ENCODE measurements around the gene MRPL1. TPM values are rescaled to one million over a fixed set of nuclear protein-coding genes. Genes with fewer than 3 reads are reported as not detected.

The MRPL1 gene
- total RNA-seq, 1 experiment from 2014 or later = 53.3 TPM

DNA sequence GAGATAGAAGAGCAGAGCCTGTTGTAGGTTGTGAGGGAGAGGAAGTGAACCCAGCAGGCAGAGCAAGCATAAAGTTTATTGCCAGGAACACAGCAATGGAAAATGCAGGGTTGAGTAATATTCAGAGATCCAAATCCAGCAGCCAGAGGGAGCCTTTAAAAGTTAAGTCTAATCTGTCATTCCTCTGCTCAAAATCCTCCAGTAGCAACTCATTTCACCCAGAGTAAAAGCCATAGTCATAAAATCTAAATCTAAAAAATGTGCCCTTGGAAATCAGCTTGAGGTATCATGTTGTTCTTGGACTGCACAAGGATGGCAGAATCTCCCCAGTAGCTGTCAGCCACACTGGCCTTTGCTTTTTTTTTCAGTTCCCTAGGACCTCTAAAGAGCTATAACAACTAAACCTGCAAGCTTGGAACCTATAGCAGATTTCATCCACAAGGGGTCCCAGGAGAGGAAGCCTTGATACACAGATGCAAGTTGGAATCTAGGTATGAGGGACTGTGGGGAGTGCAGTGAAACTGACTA lies 131.6 kb downstream of the MRPL1 start:
- DNase-seq (ENCODE audit: unreplicated experiment) = peak; percentile 78
- CTCF ChIA-PET = interaction anchor here (0.6 to 3.0 kb wide), 19 partner anchors 22 to 876 kb away, joined by 3 to 18 read pairs (median 3); partner anchors contain the start of gene FRAS1
- POLR2A ChIA-PET = interaction anchor here (1.5 kb wide), 1 partner anchor 63 kb away, joined by 4 read pairs; the partner anchor contains the start of gene FRAS1
- TF ChIP-seq CTCF (IDR thresholded peaks at IDR 0.05; ENCODE audit: unreplicated experiment) = peak; percentile 45
- H3K9me3 Mint-ChIP-seq (ENCODE audit: unreplicated experiment) = no peaks in the 10 kb centered on the region
- H3K27ac Mint-ChIP-seq (ENCODE audit: low read depth, unreplicated experiment) = no peak overlapping the region
- H3K27me3 Mint-ChIP-seq (ENCODE audit: insufficient read depth, unreplicated experiment) = no peaks in the 10 kb centered on the region
- H3K4me1 Mint-ChIP-seq (ENCODE audit: insufficient read depth, unreplicated experiment) = peaks cover 6% of the 10 kb centered on the region
- BruUV-seq (replicated peaks) = no TSS peak
- H3K36me3 Mint-ChIP-seq (ENCODE audit: insufficient read depth, unreplicated experiment) = no peaks in the 10 kb centered on the region
- intact Hi-C loops (cut with micrococcal nuclease) = loop anchor here (1.0 to 2.0 kb wide), 2 partner anchors 65 to 523 kb away; no protein-coding TSS in a partner anchor
- no peak overlapping the region for H3K4me3 Mint-ChIP-seq (ENCODE audit: unreplicated experiment)

GRCh38 chr4:77996076-77996475 lies 133.4 kb downstream of the MRPL1 start:
- ChIA-PET POLR2A (interaction anchor here (0.6 kb wide), 1 partner anchor 1082 kb away, joined by 3 read pairs; no protein-coding TSS in a partner anchor), CTCF (interaction anchor here (1.1 to 1.5 kb wide), 2 partner anchors 385 to 522 kb away, joined by 3 read pairs; no protein-coding TSS in a partner anchor)
- H3K4me1 Mint-ChIP-seq (ENCODE audit: insufficient read depth, unreplicated experiment) = peaks cover 6% of the 10 kb centered on the region
- no TSS peak for BruUV-seq (replicated peaks)
- intact Hi-C loops (cut with micrococcal nuclease) = no loop called here
- no peak for TF ChIP-seq CTCF (IDR thresholded peaks at IDR 0.05; ENCODE audit: unreplicated experiment)
- H3K9me3 Mint-ChIP-seq (ENCODE audit: unreplicated experiment) = no peaks in the 10 kb centered on the region
- no peak for DNase-seq (ENCODE audit: unreplicated experiment)
- H3K27me3 Mint-ChIP-seq (ENCODE audit: insufficient read depth, unreplicated experiment) = no peaks in the 10 kb centered on the region
- H3K4me3 Mint-ChIP-seq (ENCODE audit: unreplicated experiment) = no peak overlapping the region
- H3K27ac Mint-ChIP-seq (ENCODE audit: low read depth, unreplicated experiment) = no peak overlapping the region
- H3K36me3 Mint-ChIP-seq (ENCODE audit: insufficient read depth, unreplicated experiment) = no peaks in the 10 kb centered on the region

DNA sequence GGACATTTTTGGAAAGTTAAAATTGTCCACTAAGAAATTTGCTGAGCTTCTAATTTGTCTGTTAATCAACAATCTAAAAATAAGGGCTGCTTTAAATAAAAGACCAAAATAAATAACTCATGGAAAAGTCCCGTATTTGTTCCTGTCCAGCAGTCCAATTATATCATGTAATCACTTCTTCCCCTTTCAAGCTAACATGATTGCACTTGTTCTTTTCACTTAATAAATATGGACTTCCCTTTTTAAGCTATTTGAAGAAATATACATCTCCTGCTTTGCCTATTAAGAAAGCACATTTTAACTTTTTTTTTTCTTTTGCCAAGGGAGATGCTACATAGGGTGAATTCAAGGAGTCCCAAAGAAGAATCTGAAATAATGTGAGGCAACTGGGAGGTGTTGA lies 138.9 kb downstream of the MRPL1 start:
- Mint-ChIP-seq H3K27me3 (ENCODE audit: insufficient read depth, unreplicated experiment) (no peaks in the 10 kb centered on the region), H3K27ac (ENCODE audit: low read depth, unreplicated experiment) (no peak overlapping the region), H3K9me3 (ENCODE audit: unreplicated experiment) (no peaks in the 10 kb centered on the region), H3K36me3 (ENCODE audit: insufficient read depth, unreplicated experiment) (no peaks in the 10 kb centered on the region), H3K4me1 (ENCODE audit: insufficient read depth, unreplicated experiment) (no peaks in the 10 kb centered on the region), H3K4me3 (ENCODE audit: unreplicated experiment) (no peak overlapping the region)
- BruUV-seq (replicated peaks) = no TSS peak
- intact Hi-C loops (cut with micrococcal nuclease) = no loop called here
- no peak for DNase-seq (ENCODE audit: unreplicated experiment)
- ChIA-PET CTCF (interaction anchor here (0.9 to 1.3 kb wide), 4 partner anchors 10 to 56 kb away, joined by 3 to 5 read pairs (median 3); partner anchors contain the start of gene FRAS1), POLR2A (interaction anchor here (0.5 kb wide), 1 partner anchor 1171 kb away, joined by 3 read pairs; no protein-coding TSS in a partner anchor)
- TF ChIP-seq CTCF (IDR thresholded peaks at IDR 0.05; ENCODE audit: unreplicated experiment) = no peak

DNA sequence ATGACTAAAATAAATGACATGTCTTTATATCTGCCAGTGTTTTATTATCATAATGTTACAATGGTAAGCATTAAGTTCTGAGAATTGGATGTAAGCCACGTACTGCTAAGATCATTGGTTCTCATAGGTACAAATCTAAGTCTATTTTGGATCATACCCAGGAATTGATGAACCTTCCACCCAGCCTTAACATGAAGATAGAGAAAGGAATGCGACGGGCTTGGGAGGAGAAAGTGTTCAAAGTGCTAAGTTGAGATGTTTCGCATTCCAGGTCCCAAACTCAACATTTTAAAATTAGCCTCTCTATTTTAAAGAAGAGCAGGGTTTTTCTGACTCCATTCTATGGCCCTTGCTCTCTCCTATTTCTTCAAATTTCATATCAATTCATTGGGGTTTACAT lies 139.6 kb downstream of the MRPL1 start:
- no TSS peak for BruUV-seq (replicated peaks)
- ChIA-PET POLR2A (no interaction called here), CTCF (interaction anchor here (0.5 to 1.3 kb wide), 2 partner anchors 12 to 57 kb away, joined by 3 to 5 read pairs; no protein-coding TSS in a partner anchor)
- no peaks in the 10 kb centered on the region for H3K9me3 Mint-ChIP-seq (ENCODE audit: unreplicated experiment)
- no peak overlapping the region for H3K27ac Mint-ChIP-seq (ENCODE audit: low read depth, unreplicated experiment)
- TF ChIP-seq CTCF (IDR thresholded peaks at IDR 0.05; ENCODE audit: unreplicated experiment) = no peak
- H3K4me1 Mint-ChIP-seq (ENCODE audit: insufficient read depth, unreplicated experiment) = no peaks in the 10 kb centered on the region
- no peak overlapping the region for H3K4me3 Mint-ChIP-seq (ENCODE audit: unreplicated experiment)
- no peak for DNase-seq (ENCODE audit: unreplicated experiment)
- H3K36me3 Mint-ChIP-seq (ENCODE audit: insufficient read depth, unreplicated experiment) = no peaks in the 10 kb centered on the region
- intact Hi-C loops (cut with micrococcal nuclease) = no loop called here
- H3K27me3 Mint-ChIP-seq (ENCODE audit: insufficient read depth, unreplicated experiment) = no peaks in the 10 kb centered on the region

Other genes starting within 250 kb of the MRPL1 start
- gene CNOT6L, start 43.5 kb upstream of the MRPL1 start, total RNA-seq (2022) = 45.8 and 47.3 TPM in 2 replicates
- gene FRAS1, start 194.5 kb downstream of the MRPL1 start, total RNA-seq (2022) = 2.0 and 2.1 TPM in 2 replicates

All from MCF 10A (cell line).